Measurements from ENCODE around the gene SMIM32.

DNA sequence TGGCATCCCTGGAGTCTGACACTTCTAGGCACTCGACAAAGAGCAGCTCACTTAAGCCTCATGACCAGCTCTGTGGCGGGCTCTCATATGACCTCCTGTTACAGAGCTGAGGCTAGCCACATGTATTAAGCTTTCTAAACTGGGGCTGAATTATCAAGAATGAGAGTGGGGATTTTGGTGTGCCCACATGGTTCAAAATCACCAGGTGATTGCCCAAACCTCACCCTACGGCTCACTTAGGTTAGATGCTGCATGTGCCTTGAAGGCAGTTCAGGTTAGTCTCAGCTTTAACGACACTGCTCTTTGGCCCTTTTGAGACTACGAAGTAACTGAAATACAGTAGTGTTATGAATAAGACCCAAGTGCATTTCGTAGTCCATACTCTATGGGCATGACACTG is 39.4 kb upstream of the SMIM32 start:
- TF ChIP-seq, protein P1, sequence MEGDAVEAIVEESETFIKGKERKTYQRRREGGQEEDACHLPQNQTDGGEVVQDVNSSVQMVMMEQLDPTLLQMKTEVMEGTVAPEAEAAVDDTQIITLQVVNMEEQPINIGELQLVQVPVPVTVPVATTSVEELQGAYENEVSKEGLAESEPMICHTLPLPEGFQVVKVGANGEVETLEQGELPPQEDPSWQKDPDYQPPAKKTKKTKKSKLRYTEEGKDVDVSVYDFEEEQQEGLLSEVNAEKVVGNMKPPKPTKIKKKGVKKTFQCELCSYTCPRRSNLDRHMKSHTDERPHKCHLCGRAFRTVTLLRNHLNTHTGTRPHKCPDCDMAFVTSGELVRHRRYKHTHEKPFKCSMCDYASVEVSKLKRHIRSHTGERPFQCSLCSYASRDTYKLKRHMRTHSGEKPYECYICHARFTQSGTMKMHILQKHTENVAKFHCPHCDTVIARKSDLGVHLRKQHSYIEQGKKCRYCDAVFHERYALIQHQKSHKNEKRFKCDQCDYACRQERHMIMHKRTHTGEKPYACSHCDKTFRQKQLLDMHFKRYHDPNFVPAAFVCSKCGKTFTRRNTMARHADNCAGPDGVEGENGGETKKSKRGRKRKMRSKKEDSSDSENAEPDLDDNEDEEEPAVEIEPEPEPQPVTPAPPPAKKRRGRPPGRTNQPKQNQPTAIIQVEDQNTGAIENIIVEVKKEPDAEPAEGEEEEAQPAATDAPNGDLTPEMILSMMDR (IDR thresholded peaks at IDR 0.05; ENCODE audit: insufficient read depth, low read depth, low read length) = no peak
- no peak for TF ChIP-seq EZH2 (IDR thresholded peaks at IDR 0.05; ENCODE audit: insufficient read depth, low read length)
